ENCODE measurements around the gene COL25A1. TPM values are rescaled to one million over a fixed set of nuclear protein-coding genes. Genes with fewer than 3 reads are reported as not detected.

The COL25A1 gene
- total and polyA plus RNA-seq, 11 donors: 0.19 to 1.8 (median 0.50) TPM

- intact Hi-C loops (cut with DNase I): no loop called here
- no peak overlapping the region for H3K27ac ChIP-seq
- H3K9me3 ChIP-seq: no peaks in the 10 kb centered on the region
- no peak for ATAC-seq
- H3K4me3 ChIP-seq: no peak overlapping the region
- 95 to 100% (median 97%) methylated on average over 1 of the region's 1 CpG for WGBS, 4 donors
- peaks cover 0 to 25% (median 3%) of the 10 kb centered on the region in 12 donors for H3K4me1 ChIP-seq
- no peak for TF ChIP-seq CTCF (IDR thresholded peaks at IDR 0.05)
- no peak for TF ChIP-seq POLR2A (IDR thresholded peaks at IDR 0.05)
- no peaks in the 10 kb centered on the region for H3K36me3 ChIP-seq
- no peaks in the 10 kb centered on the region for H3K27me3 ChIP-seq
- DNase-seq: no peak
Observed at GRCh38 chr4:108793415-108793814, 509.0 kb downstream of the COL25A1 start.

- 96 to 97% (median 96%) methylated on average over 5 to 9 of the region's 9 CpGs for WGBS, 4 donors
- TF ChIP-seq POLR2A (IDR thresholded peaks at IDR 0.05) (no peak), CTCF (IDR thresholded peaks at IDR 0.05) (no peak)
- Histone ChIP-seq H3K27me3 (no peaks in the 10 kb centered on the region), H3K36me3 (no peaks in the 10 kb centered on the region), H3K4me1 (peaks cover 0 to 2% (median 0%) of the 10 kb centered on the region in 12 donors), H3K4me3 (no peak overlapping the region), H3K9me3 (no peaks in the 10 kb centered on the region), H3K27ac (no peak overlapping the region)
- DNase-seq: no peak
- intact Hi-C loops (cut with DNase I): no loop called here
- ATAC-seq: no peak
Observed at GRCh38 chr4:108788731-108789130, 513.7 kb downstream of the COL25A1 start.

GRCh38 chr4:108787724-108788123 lies 514.7 kb downstream of the COL25A1 start:
- DNase-seq (no peak), ATAC-seq (no peak)
- Histone ChIP-seq H3K27ac (no peak overlapping the region), H3K4me3 (no peak overlapping the region), H3K4me1 (no peaks in the 10 kb centered on the region), H3K27me3 (no peaks in the 10 kb centered on the region), H3K36me3 (no peaks in the 10 kb centered on the region), H3K9me3 (no peaks in the 10 kb centered on the region)
- 93 to 96% (median 94%) methylated on average over 16 of the region's 16 CpGs for WGBS, 4 donors
- no peak for TF ChIP-seq CTCF (IDR thresholded peaks at IDR 0.05)
- no peak for TF ChIP-seq POLR2A (IDR thresholded peaks at IDR 0.05)
- intact Hi-C loops (cut with DNase I): no loop called here

- Histone ChIP-seq H3K4me3 (no peak overlapping the region), H3K36me3 (no peaks in the 10 kb centered on the region), H3K27ac (no peak overlapping the region), H3K4me1 (no peaks in the 10 kb centered on the region), H3K27me3 (no peaks in the 10 kb centered on the region), H3K9me3 (no peaks in the 10 kb centered on the region)
- ATAC-seq: no peak
- intact Hi-C loops (cut with DNase I): no loop called here
- TF ChIP-seq CTCF (IDR thresholded peaks at IDR 0.05) (no peak), POLR2A (IDR thresholded peaks at IDR 0.05) (no peak)
- WGBS, 4 donors: 86 to 93% (median 91%) methylated on average over 13 to 14 of the region's 14 CpGs
- DNase-seq: no peak
Observed at GRCh38 chr4:108787106-108787505, 515.4 kb downstream of the COL25A1 start.

All from heart left ventricle (tissue), 16 donors.